ENCODE measurements around the gene ARHGEF38.

Gene ARHGEF38

DNA sequence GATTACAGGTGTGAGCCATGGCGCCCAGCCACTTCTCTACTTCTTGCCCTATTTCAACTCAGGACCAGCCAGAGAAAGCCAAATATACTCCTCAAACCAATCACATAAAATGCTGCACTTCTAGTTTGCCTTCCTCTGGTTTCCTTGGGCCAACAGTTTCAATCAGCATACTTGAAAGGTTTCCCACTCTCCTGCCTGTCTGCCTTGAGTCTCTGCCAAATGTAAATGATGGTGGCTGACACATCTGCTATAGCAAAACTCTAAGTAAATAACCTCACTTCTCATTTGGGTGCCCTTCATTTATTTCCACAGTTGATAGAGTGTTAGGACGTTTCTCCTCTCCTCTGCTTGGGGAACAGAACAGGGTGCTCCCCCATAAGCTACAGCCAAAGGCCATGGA, 42.2 kb upstream of the ARHGEF38 start:
- no peak for TF ChIP-seq YY1 (IDR thresholded peaks at IDR 0.05; ENCODE audit: low read depth)
- TF ChIP-seq TCF12 (IDR thresholded peaks at IDR 0.05; ENCODE audit: low read depth), result no peak
- TF ChIP-seq, protein P1, sequence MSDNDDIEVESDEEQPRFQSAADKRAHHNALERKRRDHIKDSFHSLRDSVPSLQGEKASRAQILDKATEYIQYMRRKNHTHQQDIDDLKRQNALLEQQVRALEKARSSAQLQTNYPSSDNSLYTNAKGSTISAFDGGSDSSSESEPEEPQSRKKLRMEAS (IDR thresholded peaks at IDR 0.05), result no peak
- no peak for TF ChIP-seq FOXM1 (IDR thresholded peaks at IDR 0.05; ENCODE audit: borderline replicate concordance, low read depth)
- TF ChIP-seq, protein P2, sequence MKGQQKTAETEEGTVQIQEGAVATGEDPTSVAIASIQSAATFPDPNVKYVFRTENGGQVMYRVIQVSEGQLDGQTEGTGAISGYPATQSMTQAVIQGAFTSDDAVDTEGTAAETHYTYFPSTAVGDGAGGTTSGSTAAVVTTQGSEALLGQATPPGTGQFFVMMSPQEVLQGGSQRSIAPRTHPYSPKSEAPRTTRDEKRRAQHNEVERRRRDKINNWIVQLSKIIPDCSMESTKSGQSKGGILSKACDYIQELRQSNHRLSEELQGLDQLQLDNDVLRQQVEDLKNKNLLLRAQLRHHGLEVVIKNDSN (IDR thresholded peaks at IDR 0.05), result no peak
- no peak for TF ChIP-seq CREB1 (IDR thresholded peaks at IDR 0.05; ENCODE audit: low read depth)
- no peak for TF ChIP-seq CEBPB (IDR thresholded peaks at IDR 0.05)
- TF ChIP-seq RAD21 (IDR thresholded peaks at IDR 0.05; ENCODE audit: low read depth), result no peak
- TF ChIP-seq NFIC (IDR thresholded peaks at IDR 0.05), result no peak
- TF ChIP-seq, protein P3, sequence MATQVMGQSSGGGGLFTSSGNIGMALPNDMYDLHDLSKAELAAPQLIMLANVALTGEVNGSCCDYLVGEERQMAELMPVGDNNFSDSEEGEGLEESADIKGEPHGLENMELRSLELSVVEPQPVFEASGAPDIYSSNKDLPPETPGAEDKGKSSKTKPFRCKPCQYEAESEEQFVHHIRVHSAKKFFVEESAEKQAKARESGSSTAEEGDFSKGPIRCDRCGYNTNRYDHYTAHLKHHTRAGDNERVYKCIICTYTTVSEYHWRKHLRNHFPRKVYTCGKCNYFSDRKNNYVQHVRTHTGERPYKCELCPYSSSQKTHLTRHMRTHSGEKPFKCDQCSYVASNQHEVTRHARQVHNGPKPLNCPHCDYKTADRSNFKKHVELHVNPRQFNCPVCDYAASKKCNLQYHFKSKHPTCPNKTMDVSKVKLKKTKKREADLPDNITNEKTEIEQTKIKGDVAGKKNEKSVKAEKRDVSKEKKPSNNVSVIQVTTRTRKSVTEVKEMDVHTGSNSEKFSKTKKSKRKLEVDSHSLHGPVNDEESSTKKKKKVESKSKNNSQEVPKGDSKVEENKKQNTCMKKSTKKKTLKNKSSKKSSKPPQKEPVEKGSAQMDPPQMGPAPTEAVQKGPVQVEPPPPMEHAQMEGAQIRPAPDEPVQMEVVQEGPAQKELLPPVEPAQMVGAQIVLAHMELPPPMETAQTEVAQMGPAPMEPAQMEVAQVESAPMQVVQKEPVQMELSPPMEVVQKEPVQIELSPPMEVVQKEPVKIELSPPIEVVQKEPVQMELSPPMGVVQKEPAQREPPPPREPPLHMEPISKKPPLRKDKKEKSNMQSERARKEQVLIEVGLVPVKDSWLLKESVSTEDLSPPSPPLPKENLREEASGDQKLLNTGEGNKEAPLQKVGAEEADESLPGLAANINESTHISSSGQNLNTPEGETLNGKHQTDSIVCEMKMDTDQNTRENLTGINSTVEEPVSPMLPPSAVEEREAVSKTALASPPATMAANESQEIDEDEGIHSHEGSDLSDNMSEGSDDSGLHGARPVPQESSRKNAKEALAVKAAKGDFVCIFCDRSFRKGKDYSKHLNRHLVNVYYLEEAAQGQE (IDR thresholded peaks at IDR 0.05; ENCODE audit: low read depth), result no peak
- no peak for TF ChIP-seq TAF1 (IDR thresholded peaks at IDR 0.05; ENCODE audit: low read depth)

DNA sequence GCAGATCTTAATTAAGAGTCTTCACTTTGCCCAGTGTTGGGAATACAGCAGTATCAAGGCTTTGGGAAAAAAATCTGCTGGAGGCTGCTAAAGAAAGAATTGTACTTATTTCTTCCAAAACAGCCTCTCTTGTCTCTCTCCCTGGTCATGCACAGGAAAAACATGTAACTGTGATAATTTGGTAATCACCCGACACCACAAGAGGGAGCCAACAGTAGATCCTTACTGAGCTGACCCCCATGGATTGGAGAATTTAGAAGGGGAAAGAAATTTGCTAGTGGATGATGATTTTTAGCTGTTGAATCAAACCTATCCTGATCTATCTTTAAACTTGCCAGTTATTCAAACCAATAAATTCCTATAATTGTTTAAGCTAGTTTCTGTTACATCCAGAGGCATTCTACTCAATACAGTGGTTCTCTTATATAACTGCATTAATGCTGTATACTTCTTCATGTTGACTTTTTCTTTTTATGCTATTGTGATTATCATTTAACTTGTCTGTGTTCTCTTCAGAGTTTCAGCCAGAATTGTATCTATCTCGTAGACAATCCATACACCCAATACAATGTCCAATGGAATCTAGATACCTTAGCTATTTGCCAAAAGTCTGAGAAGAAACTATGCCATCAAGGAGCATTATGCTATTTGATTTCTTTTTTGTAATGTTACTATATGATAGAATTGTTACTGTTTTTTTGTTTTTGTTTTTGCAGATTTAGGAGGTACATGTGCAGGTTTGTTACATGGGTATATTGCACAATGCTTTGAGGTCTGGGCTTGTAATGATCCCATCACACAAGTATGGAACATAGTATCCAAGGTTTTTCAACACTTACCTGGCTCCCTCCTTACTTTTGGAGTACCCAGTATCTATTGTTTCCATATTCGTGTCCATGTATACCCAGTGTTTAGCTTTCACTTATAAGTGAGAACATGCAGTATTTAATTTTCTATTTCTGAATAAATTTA, 31.3 kb upstream of the ARHGEF38 start:
- no peak for TF ChIP-seq CEBPB (IDR thresholded peaks at IDR 0.05)
- TF ChIP-seq YY1 (IDR thresholded peaks at IDR 0.05; ENCODE audit: low read depth), result no peak
- TF ChIP-seq ZBTB7A (IDR thresholded peaks at IDR 0.05; ENCODE audit: low read depth), result no peak
- peak; percentile 86 for TF ChIP-seq RAD21 (IDR thresholded peaks at IDR 0.05; ENCODE audit: low read depth)

DNA sequence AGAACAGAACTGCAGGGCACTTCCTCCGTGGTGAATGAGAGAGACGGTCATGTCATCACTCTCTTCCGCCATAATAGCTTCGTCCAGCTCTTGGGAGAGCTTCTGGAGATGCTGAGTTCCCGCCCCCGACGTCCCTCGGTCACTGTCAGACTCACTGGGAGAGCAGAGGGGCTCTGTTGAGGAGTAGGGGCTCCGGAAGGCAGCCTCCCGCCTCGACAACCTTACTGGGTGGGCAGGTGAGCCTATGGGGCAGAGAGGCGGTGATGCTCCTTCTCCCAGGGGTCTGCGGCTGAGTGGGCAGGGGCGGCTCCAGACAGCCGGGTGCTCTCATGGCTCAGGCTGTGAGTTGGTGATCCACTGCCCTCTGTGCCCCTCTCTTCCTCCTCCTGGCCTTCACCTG, 25.8 kb upstream of the ARHGEF38 start:
- no peak for TF ChIP-seq YY1 (IDR thresholded peaks at IDR 0.05; ENCODE audit: low read depth)
- TF ChIP-seq, protein P1 (IDR thresholded peaks at IDR 0.05), result no peak
- TF ChIP-seq TEAD4 (IDR thresholded peaks at IDR 0.05), result no peak
- TF ChIP-seq EP300 (IDR thresholded peaks at IDR 0.05; ENCODE audit: borderline replicate concordance), result no peak
- TF ChIP-seq RAD21 (IDR thresholded peaks at IDR 0.05; ENCODE audit: low read depth), result no peak
- TF ChIP-seq FOXM1 (IDR thresholded peaks at IDR 0.05; ENCODE audit: borderline replicate concordance, low read depth), result no peak
- TF ChIP-seq EGR1 (IDR thresholded peaks at IDR 0.05), result no peak
- TF ChIP-seq, protein P2 (IDR thresholded peaks at IDR 0.05), result no peak

DNA sequence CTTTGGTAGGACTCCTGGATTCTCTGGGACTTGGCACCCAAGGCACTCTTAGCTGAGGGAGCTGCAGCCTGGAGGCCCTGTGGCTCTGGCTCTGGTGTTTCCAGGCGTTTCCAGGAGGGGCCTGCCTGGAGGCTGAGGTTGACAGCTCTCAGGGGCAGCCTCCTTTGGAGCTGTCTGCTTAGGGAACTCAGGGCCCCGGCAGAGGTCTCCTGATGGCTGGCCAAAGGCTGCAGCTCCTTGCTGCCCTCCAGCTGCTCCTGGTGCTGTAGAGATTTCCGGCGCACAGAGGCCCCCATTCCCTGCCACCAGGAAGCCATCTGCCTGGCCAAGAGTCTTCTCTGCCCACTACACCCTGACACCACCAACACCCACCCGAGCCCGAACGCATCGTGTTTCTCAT, 25.3 kb upstream of the ARHGEF38 start:
- TF ChIP-seq RAD21 (IDR thresholded peaks at IDR 0.05; ENCODE audit: low read depth), result no peak
- no peak for TF ChIP-seq NFIC (IDR thresholded peaks at IDR 0.05)
- TF ChIP-seq TCF12 (IDR thresholded peaks at IDR 0.05; ENCODE audit: low read depth), result no peak
- TF ChIP-seq, protein P1 (IDR thresholded peaks at IDR 0.05), result no peak

DNA sequence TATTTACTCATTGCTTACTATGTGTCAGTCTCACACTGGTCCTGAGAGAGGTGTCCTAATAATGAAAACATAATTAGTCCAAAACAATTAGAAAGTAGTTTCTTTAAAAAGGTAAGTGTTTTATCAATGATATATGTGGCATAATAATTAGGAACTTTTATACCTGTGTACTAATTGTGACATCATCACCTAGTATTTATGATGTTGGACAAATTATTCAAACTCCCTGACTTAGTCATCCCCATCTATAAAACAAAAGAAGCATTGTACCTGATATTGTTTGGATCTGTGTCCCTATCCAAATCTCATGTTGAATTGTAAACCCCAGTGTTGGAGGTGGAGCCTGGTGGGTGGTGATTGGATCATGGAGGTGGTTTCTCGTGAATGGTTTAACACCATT, 15.8 kb upstream of the ARHGEF38 start:
- TF ChIP-seq, protein P3 (IDR thresholded peaks at IDR 0.05; ENCODE audit: low read depth), result no peak
- TF ChIP-seq CREB1 (IDR thresholded peaks at IDR 0.05; ENCODE audit: low read depth), result no peak
- no peak for TF ChIP-seq CEBPB (IDR thresholded peaks at IDR 0.05)
- TF ChIP-seq, protein P1 (IDR thresholded peaks at IDR 0.05), result no peak
- TF ChIP-seq FOXM1 (IDR thresholded peaks at IDR 0.05; ENCODE audit: borderline replicate concordance, low read depth), result no peak
- TF ChIP-seq EP300 (IDR thresholded peaks at IDR 0.05; ENCODE audit: borderline replicate concordance), result no peak
- TF ChIP-seq TCF12 (IDR thresholded peaks at IDR 0.05; ENCODE audit: low read depth), result no peak
- TF ChIP-seq TAF1 (IDR thresholded peaks at IDR 0.05; ENCODE audit: low read depth), result no peak
- TF ChIP-seq, protein P2 (IDR thresholded peaks at IDR 0.05), result no peak
- TF ChIP-seq TEAD4 (IDR thresholded peaks at IDR 0.05), result no peak
- TF ChIP-seq RAD21 (IDR thresholded peaks at IDR 0.05; ENCODE audit: low read depth), result no peak
- no peak for TF ChIP-seq ZBTB7A (IDR thresholded peaks at IDR 0.05; ENCODE audit: low read depth)
- no peak for TF ChIP-seq NFIC (IDR thresholded peaks at IDR 0.05)
- TF ChIP-seq YY1 (IDR thresholded peaks at IDR 0.05; ENCODE audit: low read depth), result no peak
- TF ChIP-seq EGR1 (IDR thresholded peaks at IDR 0.05), result no peak
